ENCODE data around the gene SPATA13. TPM values are rescaled to one million over a fixed set of nuclear protein-coding genes. Genes with fewer than 3 reads are reported as not detected.

Gene SPATA13
- total RNA-seq, 2 donors from 2014 or later = 19.4 to 24.8 TPM

DNA sequence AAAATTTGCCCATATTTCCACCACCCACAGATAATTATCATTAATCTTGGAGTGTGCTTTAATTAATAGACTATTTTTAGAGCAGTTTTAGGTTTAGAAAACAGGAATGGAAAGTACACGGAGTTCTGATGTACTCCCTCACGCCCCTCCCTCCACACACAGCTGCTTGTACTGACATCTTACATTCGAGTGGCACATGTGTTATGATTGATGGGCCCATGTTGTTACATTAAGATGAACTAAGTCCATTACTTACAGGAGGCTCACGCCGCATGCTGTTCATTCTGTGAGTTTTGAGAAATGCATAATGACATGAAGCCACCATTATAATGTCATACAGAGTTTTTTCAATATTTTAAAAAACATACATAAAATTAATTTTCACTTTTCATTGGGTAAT is 1.2 kb upstream of the SPATA13 start:
- peaks cover 6% of the 10 kb centered on the region for H3K27me3 ChIP-seq (ENCODE audit: control insufficient read depth, insufficient read depth, low read length, poor library complexity, severe bottlenecking)
- peaks cover 16% of the 10 kb centered on the region for H3K4me1 Mint-ChIP-seq
- 94% methylated on average over 5 of the region's 5 CpGs; no CpG with 5 or more reads in 1 of the 2 experiments for WGBS, 2 experiments (ENCODE audit: insufficient coverage in 1 of 2, insufficient read length in 1 of 2)
- H3K9me3 ChIP-seq (ENCODE audit: control insufficient read depth, low read length) = no peaks in the 10 kb centered on the region
- no peaks in the 10 kb centered on the region for H3K36me3 ChIP-seq (ENCODE audit: control insufficient read depth, insufficient read depth, low read length)
- no peak overlapping the region for H3K27ac Mint-ChIP-seq
- H3K4me1 ChIP-seq (ENCODE audit: control insufficient read depth, insufficient read depth, low read length) = peaks cover 4% of the 10 kb centered on the region
- H3K4me3 Mint-ChIP-seq = no peak overlapping the region
- TF ChIP-seq, protein P1, sequence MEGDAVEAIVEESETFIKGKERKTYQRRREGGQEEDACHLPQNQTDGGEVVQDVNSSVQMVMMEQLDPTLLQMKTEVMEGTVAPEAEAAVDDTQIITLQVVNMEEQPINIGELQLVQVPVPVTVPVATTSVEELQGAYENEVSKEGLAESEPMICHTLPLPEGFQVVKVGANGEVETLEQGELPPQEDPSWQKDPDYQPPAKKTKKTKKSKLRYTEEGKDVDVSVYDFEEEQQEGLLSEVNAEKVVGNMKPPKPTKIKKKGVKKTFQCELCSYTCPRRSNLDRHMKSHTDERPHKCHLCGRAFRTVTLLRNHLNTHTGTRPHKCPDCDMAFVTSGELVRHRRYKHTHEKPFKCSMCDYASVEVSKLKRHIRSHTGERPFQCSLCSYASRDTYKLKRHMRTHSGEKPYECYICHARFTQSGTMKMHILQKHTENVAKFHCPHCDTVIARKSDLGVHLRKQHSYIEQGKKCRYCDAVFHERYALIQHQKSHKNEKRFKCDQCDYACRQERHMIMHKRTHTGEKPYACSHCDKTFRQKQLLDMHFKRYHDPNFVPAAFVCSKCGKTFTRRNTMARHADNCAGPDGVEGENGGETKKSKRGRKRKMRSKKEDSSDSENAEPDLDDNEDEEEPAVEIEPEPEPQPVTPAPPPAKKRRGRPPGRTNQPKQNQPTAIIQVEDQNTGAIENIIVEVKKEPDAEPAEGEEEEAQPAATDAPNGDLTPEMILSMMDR (conservative IDR thresholded peaks at IDR 0.05) = no peak
- H3K9ac ChIP-seq (ENCODE audit: extremely low read depth, low read length, poor library complexity, severe bottlenecking) = no peak overlapping the region
- no peak overlapping the region for H3K27ac ChIP-seq (ENCODE audit: low read depth, low read length)
- peaks cover 3% of the 10 kb centered on the region for H3K36me3 Mint-ChIP-seq (ENCODE audit: low read depth)
- no peak for DNase-seq
- H3K27me3 Mint-ChIP-seq (ENCODE audit: insufficient read depth) = peaks cover 4% of the 10 kb centered on the region
- H3K9me3 Mint-ChIP-seq = no peaks in the 10 kb centered on the region
- H3K4me3 ChIP-seq (ENCODE audit: low read length) = no peak overlapping the region

DNA sequence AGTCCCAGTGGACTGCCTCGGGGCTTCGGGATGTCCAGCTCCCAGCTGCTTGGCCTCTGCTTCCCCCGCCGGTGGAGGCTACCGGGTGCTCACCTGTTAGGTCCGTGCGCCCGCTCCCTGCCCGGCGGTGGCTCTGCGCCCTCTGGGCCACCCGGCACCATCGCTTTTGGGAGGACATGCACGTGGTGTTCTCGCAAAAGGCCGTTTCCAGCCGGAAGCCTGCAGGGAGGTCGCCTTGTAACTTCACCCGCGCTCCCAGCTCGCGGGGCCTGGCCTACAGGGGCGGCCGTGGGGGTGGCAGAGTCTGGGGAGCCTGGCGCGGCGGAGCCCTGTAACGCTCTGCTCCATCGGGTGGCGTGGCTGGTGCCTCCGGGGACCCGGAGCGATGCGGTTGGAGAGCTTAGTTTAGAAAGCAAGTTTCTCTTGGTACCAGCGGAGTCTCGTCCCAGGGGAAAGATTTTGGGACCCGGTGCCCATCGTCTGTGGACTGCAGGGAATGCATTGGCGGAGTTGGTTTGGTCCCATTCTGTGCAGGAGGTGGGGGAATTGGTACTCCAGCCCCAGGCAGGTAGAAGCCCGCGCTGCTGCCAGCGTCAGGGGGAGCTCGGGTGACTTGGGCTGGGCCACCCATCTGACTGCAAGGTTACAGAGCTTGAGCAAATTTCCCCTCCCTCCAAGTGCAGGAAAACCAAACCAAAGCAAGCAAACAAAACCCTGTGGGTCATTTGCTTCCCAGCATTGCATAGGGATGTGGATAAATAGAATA is 673 bp downstream of the SPATA13 start:
- Histone ChIP-seq H3K9ac (ENCODE audit: extremely low read depth, low read length, poor library complexity, severe bottlenecking) (peak overlapping the region; percentile 64), H3K27ac (ENCODE audit: low read depth, low read length) (peak overlapping the region; percentile 43), H3K4me3 (ENCODE audit: low read length) (peak overlapping the region; percentile 89), H3K4me1 (ENCODE audit: control insufficient read depth, insufficient read depth, low read length) (peaks cover 4% of the 10 kb centered on the region), H3K9me3 (ENCODE audit: control insufficient read depth, low read length) (no peaks in the 10 kb centered on the region), H3K27me3 (ENCODE audit: control insufficient read depth, insufficient read depth, low read length, poor library complexity, severe bottlenecking) (peaks cover 6% of the 10 kb centered on the region), H3K36me3 (ENCODE audit: control insufficient read depth, insufficient read depth, low read length) (no peaks in the 10 kb centered on the region)
- no peak for DNase-seq
- TF ChIP-seq, protein P1 (conservative IDR thresholded peaks at IDR 0.05) = no peak
- H3K36me3 Mint-ChIP-seq (ENCODE audit: low read depth) = peaks cover 11% of the 10 kb centered on the region
- H3K4me3 Mint-ChIP-seq = peak overlapping the region; percentile 77
- peaks cover 16% of the 10 kb centered on the region for H3K4me1 Mint-ChIP-seq
- H3K27me3 Mint-ChIP-seq (ENCODE audit: insufficient read depth) = peaks cover 4% of the 10 kb centered on the region
- 0% methylated on average over 1 to 43 of the region's 43 CpGs for WGBS, 2 experiments (ENCODE audit: insufficient coverage in 1 of 2, insufficient read length in 1 of 2)
- no peaks in the 10 kb centered on the region for H3K9me3 Mint-ChIP-seq
- H3K27ac Mint-ChIP-seq = peak overlapping the region; percentile 87

DNA sequence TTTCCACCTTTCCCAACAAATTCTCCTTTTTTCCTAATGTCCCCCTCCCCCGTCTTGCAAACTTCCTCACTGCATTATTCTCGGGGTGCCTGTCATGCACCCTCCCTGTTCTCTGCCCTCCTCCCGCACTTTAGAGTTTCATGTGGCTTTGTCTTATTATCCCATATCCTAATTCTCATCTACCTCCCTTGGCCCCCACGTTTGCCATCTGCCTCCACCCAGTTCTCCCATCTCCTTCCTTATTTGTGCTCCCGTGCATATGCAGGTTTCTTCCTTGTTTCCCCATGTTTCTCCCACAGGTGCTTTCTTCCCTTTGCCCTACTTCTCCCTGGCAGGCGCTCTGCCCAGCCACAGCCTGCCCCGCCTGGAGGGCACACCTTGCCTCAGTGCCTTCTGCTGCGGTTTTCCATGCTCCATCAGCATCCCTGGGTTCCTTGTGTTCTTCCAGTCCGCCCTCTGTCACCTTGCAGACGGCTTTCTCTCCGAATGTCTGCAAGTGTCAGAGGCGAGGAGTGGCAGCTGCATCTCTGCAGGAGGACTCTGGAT is 1.5 kb downstream of the SPATA13 start:
- peaks cover 6% of the 10 kb centered on the region for H3K27me3 ChIP-seq (ENCODE audit: control insufficient read depth, insufficient read depth, low read length, poor library complexity, severe bottlenecking)
- 67 to 69% methylated on average over 10 to 12 of the region's 12 CpGs for WGBS, 2 experiments (ENCODE audit: insufficient coverage in 1 of 2, insufficient read length in 1 of 2)
- H3K4me1 Mint-ChIP-seq = peaks cover 16% of the 10 kb centered on the region

More for the DNA sequence above, 1.5 kb downstream of the SPATA13 start:
- TF ChIP-seq, protein P1 (conservative IDR thresholded peaks at IDR 0.05) = no peak
- peaks cover 16% of the 10 kb centered on the region for H3K36me3 Mint-ChIP-seq (ENCODE audit: low read depth)
- peaks cover 4% of the 10 kb centered on the region for H3K27me3 Mint-ChIP-seq (ENCODE audit: insufficient read depth)
- DNase-seq = no peak
- no peaks in the 10 kb centered on the region for H3K9me3 Mint-ChIP-seq
- Histone ChIP-seq H3K27ac (ENCODE audit: low read depth, low read length) (no peak overlapping the region), H3K9ac (ENCODE audit: extremely low read depth, low read length, poor library complexity, severe bottlenecking) (no peak overlapping the region), H3K9me3 (ENCODE audit: control insufficient read depth, low read length) (no peaks in the 10 kb centered on the region), H3K36me3 (ENCODE audit: control insufficient read depth, insufficient read depth, low read length) (no peaks in the 10 kb centered on the region), H3K4me3 (ENCODE audit: low read length) (peak overlapping the region; percentile 89), H3K4me1 (ENCODE audit: control insufficient read depth, insufficient read depth, low read length) (peaks cover 4% of the 10 kb centered on the region)
- peak overlapping the region; percentile 77 for H3K4me3 Mint-ChIP-seq
- no peak overlapping the region for H3K27ac Mint-ChIP-seq

Measured in endodermal cell (in vitro differentiated cells).